Stimulated activated CD4-positive, alpha-beta T cell treated with anti-CD3 and anti-CD28 coated beads, TNF-alpha, amount 100 ng/mL, for 1 hour (primary cell): ENCODE data around the gene PDE11A.

Source experiments
- DNase-seq, 3 donors: peaks; one replicate each; pipeline ENCODE4 v3.0.0-alpha.2; 2020; ENCODE audit warnings: low read depth in 3 of 3, low spot score in 1 of 3

PDE11A gene

GRCh38 chr2:177604271-177605065 lies 468.1 kb downstream of the PDE11A start:
- DNase-seq: no peak

GRCh38 chr2:177603768-177604167 lies 468.8 kb downstream of the PDE11A start:
- DNase-seq: no peak

GRCh38 chr2:177603181-177603580 lies 469.4 kb downstream of the PDE11A start:
- no peak for DNase-seq

- no peak for DNase-seq
Observed at GRCh38 chr2:177602611-177603164, 469.9 kb downstream of the PDE11A start.

- no peak for DNase-seq
Observed at GRCh38 chr2:177600917-177601316, 471.7 kb downstream of the PDE11A start.

- DNase-seq: no peak
Observed at GRCh38 chr2:177599956-177600355, 472.6 kb downstream of the PDE11A start.

GRCh38 chr2:177599139-177599688 lies 473.4 kb downstream of the PDE11A start:
- no peak for DNase-seq

GRCh38 chr2:177598326-177599138 lies 474.0 kb downstream of the PDE11A start:
- DNase-seq: no peak

- DNase-seq: no peak
Observed at GRCh38 chr2:177597759-177598158, 474.8 kb downstream of the PDE11A start.

GRCh38 chr2:177596866-177597265 lies 475.7 kb downstream of the PDE11A start:
- DNase-seq: no peak

GRCh38 chr2:177595126-177595845 lies 477.3 kb downstream of the PDE11A start:
- DNase-seq: no peak

GRCh38 chr2:177593402-177593801 lies 479.2 kb downstream of the PDE11A start:
- no peak for DNase-seq

GRCh38 chr2:177592945-177593344 lies 479.6 kb downstream of the PDE11A start:
- no peak for DNase-seq

GRCh38 chr2:177592397-177592796 lies 480.2 kb downstream of the PDE11A start:
- DNase-seq: no peak

GRCh38 chr2:177589186-177589585 lies 483.4 kb downstream of the PDE11A start:
- no peak for DNase-seq

GRCh38 chr2:177588671-177589070 lies 483.9 kb downstream of the PDE11A start:
- no peak for DNase-seq

GRCh38 chr2:177587371-177587770 lies 485.2 kb downstream of the PDE11A start:
- DNase-seq: no peak

GRCh38 chr2:177586154-177586553 lies 486.4 kb downstream of the PDE11A start:
- DNase-seq: no peak

GRCh38 chr2:177585234-177585863 lies 487.2 kb downstream of the PDE11A start:
- DNase-seq: no peak

- no peak for DNase-seq
Observed at GRCh38 chr2:177584030-177584692, 488.4 kb downstream of the PDE11A start.
